ENCODE measurements around the gene KLHL13.

The KLHL13 gene

DNA sequence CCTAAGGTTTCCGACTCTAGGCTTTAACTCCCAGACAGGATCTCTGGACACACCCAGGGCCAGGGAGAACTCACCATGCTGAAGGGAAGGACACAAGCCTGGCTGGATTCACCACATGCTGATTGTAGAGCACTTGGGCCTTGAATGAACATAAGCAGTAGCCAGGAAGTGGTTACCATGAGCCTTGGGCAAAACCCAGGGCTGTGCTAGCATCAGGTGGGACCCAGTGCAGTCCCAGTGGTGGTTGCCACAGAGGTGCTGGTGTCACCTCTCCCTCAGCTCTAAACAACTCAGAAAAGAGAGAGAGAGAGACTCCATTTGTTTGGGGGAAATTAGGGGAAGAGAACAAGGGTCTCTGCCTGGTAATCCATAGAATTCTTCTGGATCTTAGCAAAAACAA is 77.0 kb downstream of the KLHL13 start:
- H2AFZ ChIP-seq (ENCODE audit: low read depth, low read length), result no peak overlapping the region
- H4K20me1 ChIP-seq (ENCODE audit: insufficient read depth, low read length), result no peaks in the 10 kb centered on the region
- DNase-seq (no peak), ATAC-seq (ENCODE audit: insufficient read depth, low read depth) (no peak)
- H3K36me3 ChIP-seq (ENCODE audit: insufficient read depth, low read length), result no peaks in the 10 kb centered on the region
- no peak overlapping the region for H3K4me2 ChIP-seq (ENCODE audit: insufficient read depth, low read length)
- no peaks in the 10 kb centered on the region for H3K79me2 ChIP-seq (ENCODE audit: insufficient read depth, low read length)
- H3K4me3 ChIP-seq (ENCODE audit: low read depth in 1 of 2, low read length in 2 of 2), result no peak overlapping the region
- no peak overlapping the region for H3K9ac ChIP-seq (ENCODE audit: low read depth, low read length)
- no peaks in the 10 kb centered on the region for H3K27me3 ChIP-seq (ENCODE audit: insufficient read depth, low read length, poor library complexity)
- TF ChIP-seq, protein P1, sequence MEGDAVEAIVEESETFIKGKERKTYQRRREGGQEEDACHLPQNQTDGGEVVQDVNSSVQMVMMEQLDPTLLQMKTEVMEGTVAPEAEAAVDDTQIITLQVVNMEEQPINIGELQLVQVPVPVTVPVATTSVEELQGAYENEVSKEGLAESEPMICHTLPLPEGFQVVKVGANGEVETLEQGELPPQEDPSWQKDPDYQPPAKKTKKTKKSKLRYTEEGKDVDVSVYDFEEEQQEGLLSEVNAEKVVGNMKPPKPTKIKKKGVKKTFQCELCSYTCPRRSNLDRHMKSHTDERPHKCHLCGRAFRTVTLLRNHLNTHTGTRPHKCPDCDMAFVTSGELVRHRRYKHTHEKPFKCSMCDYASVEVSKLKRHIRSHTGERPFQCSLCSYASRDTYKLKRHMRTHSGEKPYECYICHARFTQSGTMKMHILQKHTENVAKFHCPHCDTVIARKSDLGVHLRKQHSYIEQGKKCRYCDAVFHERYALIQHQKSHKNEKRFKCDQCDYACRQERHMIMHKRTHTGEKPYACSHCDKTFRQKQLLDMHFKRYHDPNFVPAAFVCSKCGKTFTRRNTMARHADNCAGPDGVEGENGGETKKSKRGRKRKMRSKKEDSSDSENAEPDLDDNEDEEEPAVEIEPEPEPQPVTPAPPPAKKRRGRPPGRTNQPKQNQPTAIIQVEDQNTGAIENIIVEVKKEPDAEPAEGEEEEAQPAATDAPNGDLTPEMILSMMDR (IDR thresholded peaks at IDR 0.05; ENCODE audit: borderline replicate concordance, extremely low read depth, low read length, poor library complexity, severe bottlenecking), result no peak
- TF ChIP-seq EZH2 (IDR thresholded peaks at IDR 0.05; ENCODE audit: borderline replicate concordance, low read depth, low read length, severe bottlenecking), result no peak
- no peaks in the 10 kb centered on the region for H3K4me1 ChIP-seq (ENCODE audit: insufficient read depth, low read length)
- no peaks in the 10 kb centered on the region for H3K9me3 ChIP-seq (ENCODE audit: insufficient read depth, low read length, severe bottlenecking)
- H3K27ac ChIP-seq (ENCODE audit: low read length), result no peak overlapping the region

DNA sequence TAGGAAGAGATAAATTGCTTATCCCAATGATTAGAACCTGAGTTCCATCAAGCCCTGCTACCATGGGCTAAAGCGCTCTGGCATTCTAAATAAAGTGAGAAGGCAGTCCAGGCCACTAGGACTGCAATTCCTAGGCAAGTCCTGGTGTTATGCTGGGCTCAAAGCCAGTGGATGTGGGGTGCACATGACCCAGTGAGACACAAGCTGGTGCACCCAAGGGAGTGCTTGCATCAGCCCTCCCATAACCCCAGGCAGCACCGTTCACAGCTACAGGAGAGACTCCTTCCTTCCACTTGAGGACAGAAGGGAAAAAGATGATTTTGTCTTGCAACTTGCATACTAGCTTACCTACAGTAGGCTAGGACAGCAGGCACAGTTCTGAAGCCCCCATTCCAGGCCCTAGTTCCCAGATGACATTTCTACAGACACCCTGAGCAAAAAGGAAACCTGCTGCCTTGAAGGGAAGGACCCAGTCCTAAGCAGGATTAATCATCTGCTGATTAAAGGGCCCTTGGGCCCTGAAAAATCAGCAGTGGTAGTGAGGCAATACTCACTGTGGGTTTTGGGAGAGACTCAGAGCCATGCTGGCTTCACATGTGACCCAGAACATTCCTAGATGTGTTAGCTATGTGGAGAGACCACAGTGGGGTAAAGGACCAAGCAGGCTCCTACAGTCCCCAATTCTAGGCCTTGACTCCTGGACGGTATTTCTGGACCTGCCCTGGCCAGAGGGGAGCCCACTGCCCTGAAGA is 77.8 kb downstream of the KLHL13 start:
- Histone ChIP-seq H3K36me3 (ENCODE audit: insufficient read depth, low read length) (no peaks in the 10 kb centered on the region), H3K9me3 (ENCODE audit: insufficient read depth, low read length, severe bottlenecking) (no peaks in the 10 kb centered on the region), H3K4me1 (ENCODE audit: insufficient read depth, low read length) (no peaks in the 10 kb centered on the region), H3K79me2 (ENCODE audit: insufficient read depth, low read length) (no peaks in the 10 kb centered on the region), H3K27ac (ENCODE audit: low read length) (no peak overlapping the region), H3K4me2 (ENCODE audit: insufficient read depth, low read length) (no peak overlapping the region), H3K4me3 (ENCODE audit: low read depth in 1 of 2, low read length in 2 of 2) (no peak overlapping the region), H4K20me1 (ENCODE audit: insufficient read depth, low read length) (no peaks in the 10 kb centered on the region), H3K9ac (ENCODE audit: low read depth, low read length) (no peak overlapping the region), H2AFZ (ENCODE audit: low read depth, low read length) (no peak overlapping the region), H3K27me3 (ENCODE audit: insufficient read depth, low read length, poor library complexity) (no peaks in the 10 kb centered on the region)
- DNase-seq (no peak), ATAC-seq (ENCODE audit: insufficient read depth, low read depth) (no peak)
- TF ChIP-seq, protein P1 (IDR thresholded peaks at IDR 0.05; ENCODE audit: borderline replicate concordance, extremely low read depth, low read length, poor library complexity, severe bottlenecking), result no peak
- no peak for TF ChIP-seq EZH2 (IDR thresholded peaks at IDR 0.05; ENCODE audit: borderline replicate concordance, low read depth, low read length, severe bottlenecking)

DNA sequence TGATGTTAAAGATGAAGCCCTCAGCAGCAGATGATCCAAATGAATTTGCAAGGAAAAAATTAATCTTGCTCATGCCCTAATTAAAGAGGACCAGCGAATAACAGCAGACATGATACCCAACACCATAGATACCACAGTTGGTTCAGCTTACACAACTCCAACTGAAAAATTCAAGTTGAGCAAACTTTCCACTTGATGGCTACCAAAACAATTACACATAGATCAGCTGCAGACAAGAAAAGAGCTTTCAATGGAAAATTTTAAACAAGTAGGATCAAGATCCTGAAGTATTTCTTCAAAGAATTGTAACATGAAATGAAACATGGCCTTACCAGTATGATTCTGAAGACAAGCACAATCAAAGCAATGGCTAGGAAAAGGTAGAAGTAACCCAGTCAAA is 90.0 kb downstream of the KLHL13 start:
- Histone ChIP-seq H3K36me3 (ENCODE audit: insufficient read depth, low read length) (no peaks in the 10 kb centered on the region), H3K9ac (ENCODE audit: low read depth, low read length) (no peak overlapping the region), H4K20me1 (ENCODE audit: insufficient read depth, low read length) (no peaks in the 10 kb centered on the region), H3K4me1 (ENCODE audit: insufficient read depth, low read length) (no peaks in the 10 kb centered on the region), H3K9me3 (ENCODE audit: insufficient read depth, low read length, severe bottlenecking) (no peaks in the 10 kb centered on the region), H2AFZ (ENCODE audit: low read depth, low read length) (no peak overlapping the region), H3K4me3 (ENCODE audit: low read depth in 1 of 2, low read length in 2 of 2) (no peak overlapping the region), H3K27ac (ENCODE audit: low read length) (no peak overlapping the region), H3K27me3 (ENCODE audit: insufficient read depth, low read length, poor library complexity) (no peaks in the 10 kb centered on the region), H3K4me2 (ENCODE audit: insufficient read depth, low read length) (no peak overlapping the region), H3K79me2 (ENCODE audit: insufficient read depth, low read length) (no peaks in the 10 kb centered on the region)
- ATAC-seq (ENCODE audit: insufficient read depth, low read depth) (no peak), DNase-seq (no peak)
- TF ChIP-seq, protein P1 (IDR thresholded peaks at IDR 0.05; ENCODE audit: borderline replicate concordance, extremely low read depth, low read length, poor library complexity, severe bottlenecking), result no peak
- TF ChIP-seq EZH2 (IDR thresholded peaks at IDR 0.05; ENCODE audit: borderline replicate concordance, low read depth, low read length, severe bottlenecking), result no peak

Data from DND-41 (cell line).